NCI-H446 treated with DMSO at 0.1 percent for 48 hours (cell line): ENCODE data around the gene STK16.

Experiments used
- DNase-seq: peaks from one replicate; lab custom pipeline; 2025; lab: John Stamatoyannopoulos, UW

Gene STK16

GRCh38 chr2:219213486-219214071 is 31.7 kb upstream of the STK16 start:
- no peak for DNase-seq

GRCh38 chr2:219214141-219214540 is 31.1 kb upstream of the STK16 start:
- no peak for DNase-seq

- DNase-seq: no peak
Observed at GRCh38 chr2:219214786-219215185, 30.5 kb upstream of the STK16 start.

- DNase-seq: no peak
Observed at GRCh38 chr2:219215871-219216534, 29.3 kb upstream of the STK16 start.

- no peak for DNase-seq
Observed at GRCh38 chr2:219216535-219216915, 28.8 kb upstream of the STK16 start.

- peak; percentile 87 for DNase-seq
Observed at GRCh38 chr2:219218217-219218731, 27.0 kb upstream of the STK16 start.

- peak; percentile 91 for DNase-seq
Observed at GRCh38 chr2:219218732-219219701, 26.3 kb upstream of the STK16 start, which contains the start of gene ABCB6. ABCB6 (minus strand) TSS chr2:219218958; CDS start chr2:219218673, 285 bp downstream.

GRCh38 chr2:219219784-219220532 is 25.3 kb upstream of the STK16 start:
- DNase-seq: no peak

- DNase-seq: no peak
Observed at GRCh38 chr2:219220652-219221402, 24.5 kb upstream of the STK16 start.

GRCh38 chr2:219221957-219222518 is 23.2 kb upstream of the STK16 start:
- no peak for DNase-seq

- DNase-seq: no peak
Observed at GRCh38 chr2:219223831-219224610, 21.3 kb upstream of the STK16 start.

GRCh38 chr2:219225350-219225749 is 19.9 kb upstream of the STK16 start:
- DNase-seq: no peak

- DNase-seq: no peak
Observed at GRCh38 chr2:219228041-219228910, 17.0 kb upstream of the STK16 start.

- DNase-seq: no peak
Observed at GRCh38 chr2:219228911-219229304, 16.4 kb upstream of the STK16 start.

GRCh38 chr2:219229305-219230058 is 15.8 kb upstream of the STK16 start, which contains the start of the genes ANKZF1 and ATG9A:
ANKZF1 (plus strand) TSS chr2:219229806; CDS start chr2:219230258, 452 bp downstream.
ATG9A (minus strand) TSS chr2:219229636; CDS start chr2:219228024, 1,612 bp downstream.
- DNase-seq: peak; percentile 95

GRCh38 chr2:219230059-219230540 is 15.2 kb upstream of the STK16 start:
- DNase-seq: no peak

- DNase-seq: no peak
Observed at GRCh38 chr2:219234331-219234730, 10.9 kb upstream of the STK16 start.

GRCh38 chr2:219243291-219243761 is 2.0 kb upstream of the STK16 start:
- no peak for DNase-seq
